NCI-H748 (cell line): ENCODE measurements around the gene RNASE1.
A peak's percentile ranks its signal among the peaks of the same experiment; 100 is the strongest.
"Not testable (repeated sequence)": the region's sequence is repeated elsewhere in the genome, so short reads cannot be mapped to it uniquely, and the experiment has no call there.

Source experiments
- DNase-seq: peaks from one replicate; lab custom pipeline; 2025; ENCODE audit not compliant: unreplicated experiment; lab: John Stamatoyannopoulos, UW

Gene RNASE1

DNA sequence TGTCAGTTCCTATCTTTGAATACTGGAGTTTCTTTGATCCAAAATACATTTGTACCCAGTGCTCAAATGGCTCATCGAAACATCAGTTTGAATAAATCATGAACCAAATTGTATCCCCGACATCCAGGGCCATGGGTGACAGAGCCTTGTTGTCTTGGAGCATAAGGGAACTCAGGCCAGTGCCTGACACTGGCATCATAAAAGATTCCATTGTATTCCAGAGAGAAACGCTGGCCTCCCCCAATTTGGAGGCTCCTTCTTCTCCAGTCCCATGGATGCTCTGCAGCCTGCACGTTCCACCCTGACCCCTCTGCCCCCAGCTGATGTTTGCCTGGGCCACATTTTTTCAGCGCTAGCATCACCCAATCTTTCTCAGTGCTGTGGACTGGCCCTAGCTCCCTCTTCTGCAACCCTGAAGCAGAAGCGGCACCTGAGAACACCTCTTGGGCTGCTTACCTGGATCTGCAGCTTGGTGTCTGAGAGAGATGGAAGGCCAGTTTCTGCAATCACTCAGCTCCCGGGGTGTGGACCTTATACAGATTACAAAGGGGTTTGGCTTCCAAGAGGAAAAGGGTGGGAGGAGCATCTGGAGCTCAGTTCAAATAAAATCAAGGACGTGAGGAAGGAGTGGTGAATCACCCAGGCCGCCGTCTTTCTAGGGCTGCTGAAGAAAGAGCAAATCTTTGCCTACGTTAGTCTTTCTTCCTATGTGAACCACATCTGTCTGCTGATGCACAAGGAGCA lies at the start of gene RNASE1:
RNASE1 (minus strand) TSS at position 504 of the 744 bp plus-strand sequence. CDS start 776 bp downstream, outside the sequence.
- DNase-seq, result no peak

DNA sequence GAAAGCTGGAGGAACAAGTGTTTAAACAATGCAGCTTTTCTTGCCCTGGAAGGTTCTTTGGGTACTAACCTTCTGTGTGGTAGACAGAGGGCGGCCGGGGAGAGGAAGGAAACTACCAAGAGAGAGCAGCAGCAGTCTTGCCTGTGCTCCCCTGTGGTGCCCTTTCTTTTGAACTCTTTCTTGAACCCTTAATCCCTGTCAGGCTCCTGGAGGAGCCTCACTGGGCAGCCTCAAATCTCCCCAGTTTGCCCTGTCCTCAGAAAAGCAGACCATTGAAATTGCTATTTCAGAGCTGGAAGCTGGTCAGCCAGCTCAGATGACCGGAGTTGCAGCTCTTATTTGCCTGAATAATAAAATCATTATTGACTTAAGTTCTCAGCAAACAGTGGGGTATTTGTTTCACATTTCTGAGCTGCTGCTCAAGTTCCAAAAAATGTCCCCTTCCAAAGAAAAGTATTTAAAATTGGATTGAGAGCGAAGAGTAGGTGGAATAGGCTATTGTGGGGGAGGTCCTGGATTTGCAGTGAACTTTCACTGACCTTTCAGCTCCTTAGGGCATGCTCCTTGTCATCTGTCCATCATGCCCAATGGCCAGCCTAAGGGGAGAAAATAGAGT lies 46.4 kb upstream of the RNASE1 start:
- DNase-seq, result no peak

DNA sequence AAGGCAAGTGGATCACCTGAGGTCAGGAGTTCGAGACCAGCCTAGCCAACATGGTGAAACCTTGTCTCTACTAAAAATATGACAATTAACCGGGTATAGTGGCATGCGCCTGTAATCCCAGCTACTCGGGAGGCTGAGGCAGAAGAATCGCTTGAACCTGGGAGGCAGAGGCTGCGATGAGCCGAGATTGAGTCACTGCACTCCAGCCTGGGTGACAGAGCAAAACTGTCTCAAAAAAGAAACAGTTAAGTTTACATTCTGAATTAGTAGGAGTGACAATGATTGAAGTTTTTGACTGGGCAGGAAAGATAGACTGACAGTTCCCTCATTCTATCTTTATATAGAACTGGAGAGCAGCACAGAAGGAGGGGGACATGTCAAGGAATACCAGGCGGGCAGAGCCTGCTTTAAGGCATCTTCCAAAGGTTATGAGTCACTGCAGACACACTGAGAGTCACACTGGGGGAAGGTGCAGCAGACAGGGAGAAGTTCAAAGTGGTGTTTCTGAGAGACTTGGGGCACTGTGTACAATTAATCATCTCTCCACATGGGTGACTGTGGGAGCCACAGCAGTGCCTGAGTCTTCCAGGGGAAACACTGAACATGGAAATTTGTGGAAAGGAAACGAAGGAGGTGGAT lies 45.8 kb upstream of the RNASE1 start:
- no peak for DNase-seq

DNA sequence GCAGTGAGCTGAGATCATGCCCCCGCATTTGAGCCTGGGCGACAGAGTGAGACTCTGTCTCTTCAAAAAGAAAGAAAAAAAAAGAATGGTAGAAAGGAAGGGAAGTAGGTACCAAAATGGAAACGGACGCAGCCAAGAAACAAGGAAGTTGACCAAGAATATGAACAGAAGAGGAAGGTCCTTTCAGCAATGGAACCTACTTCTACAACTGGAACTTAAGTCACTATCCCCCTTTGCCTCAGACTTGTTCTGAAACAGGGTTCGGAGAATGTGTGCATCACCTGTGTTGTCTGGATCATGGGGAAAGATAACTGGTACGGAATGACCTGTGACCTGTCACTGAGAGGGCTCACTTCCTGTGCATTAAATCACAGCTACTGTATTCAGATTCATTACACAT lies 43.9 kb upstream of the RNASE1 start:
- DNase-seq, result no peak

DNA sequence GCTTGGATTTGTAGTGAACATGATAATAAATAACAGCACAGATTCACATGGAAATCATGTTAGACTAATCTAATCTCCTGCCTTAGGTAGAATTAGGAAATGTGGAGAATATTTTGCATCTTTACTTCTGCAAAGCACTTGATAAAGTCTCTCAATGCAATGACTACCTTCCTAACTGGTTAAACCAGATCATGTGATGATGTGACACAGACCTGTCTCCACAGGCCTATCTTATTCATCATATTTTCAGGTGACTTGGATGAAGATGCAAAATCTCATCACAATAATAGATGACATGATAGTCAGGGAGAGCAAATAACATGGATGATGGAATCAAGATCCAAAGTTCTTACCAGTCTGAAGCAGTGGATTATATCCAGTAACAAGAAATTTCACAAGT lies 38.5 kb upstream of the RNASE1 start:
- DNase-seq, result no peak

DNA sequence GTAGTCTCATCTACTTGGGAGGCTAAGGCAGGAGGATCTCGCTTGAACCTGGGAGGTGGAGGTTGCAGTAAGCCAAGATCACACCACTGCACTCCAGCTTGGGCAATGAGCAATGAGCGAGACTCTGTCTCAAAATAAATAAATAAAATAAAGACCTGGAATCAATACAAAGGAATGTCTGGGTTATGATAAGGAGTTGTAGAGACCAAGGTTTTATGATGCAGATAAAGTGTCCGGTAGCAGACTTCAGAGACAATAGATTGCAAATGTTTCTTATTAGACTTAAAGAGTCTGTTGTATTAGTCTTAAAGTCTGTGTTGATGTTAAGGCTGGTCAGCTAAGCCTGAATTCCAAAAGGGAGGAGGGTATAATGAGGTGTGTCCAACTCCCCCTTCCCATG lies 35.2 kb upstream of the RNASE1 start:
- DNase-seq, result no peak

DNA sequence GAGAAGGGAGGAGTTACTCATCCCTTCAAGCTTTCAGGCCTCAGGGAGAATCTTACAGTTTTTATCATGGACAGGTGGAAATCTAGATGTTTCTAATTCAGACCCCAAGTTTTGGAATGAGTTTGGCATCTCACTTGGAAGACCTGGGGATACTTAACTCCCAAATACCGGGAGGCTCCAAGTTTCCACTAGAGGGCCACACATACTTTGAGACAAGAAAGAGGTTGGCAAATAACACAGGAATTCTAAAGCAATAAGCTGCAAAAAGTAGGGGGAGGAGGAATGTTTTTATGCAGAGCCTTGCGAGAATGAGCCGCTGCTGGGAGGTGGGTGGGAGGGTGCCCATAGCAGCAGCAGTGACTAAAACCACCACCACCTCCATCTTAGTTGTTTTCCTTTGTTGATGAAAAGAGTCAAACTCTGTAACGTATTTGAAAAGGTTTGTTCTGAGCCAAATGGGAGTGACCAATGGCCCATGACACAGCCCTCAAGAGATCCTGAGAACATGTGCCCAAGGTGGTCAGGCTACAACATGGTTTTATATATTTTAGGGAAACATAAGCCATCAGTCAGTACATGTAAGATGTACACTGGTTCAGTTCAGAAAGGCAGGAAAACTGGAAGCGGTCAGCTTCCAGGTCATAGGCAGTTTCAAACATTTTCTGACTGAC lies 34.2 kb upstream of the RNASE1 start:
- DNase-seq, result no peak

DNA sequence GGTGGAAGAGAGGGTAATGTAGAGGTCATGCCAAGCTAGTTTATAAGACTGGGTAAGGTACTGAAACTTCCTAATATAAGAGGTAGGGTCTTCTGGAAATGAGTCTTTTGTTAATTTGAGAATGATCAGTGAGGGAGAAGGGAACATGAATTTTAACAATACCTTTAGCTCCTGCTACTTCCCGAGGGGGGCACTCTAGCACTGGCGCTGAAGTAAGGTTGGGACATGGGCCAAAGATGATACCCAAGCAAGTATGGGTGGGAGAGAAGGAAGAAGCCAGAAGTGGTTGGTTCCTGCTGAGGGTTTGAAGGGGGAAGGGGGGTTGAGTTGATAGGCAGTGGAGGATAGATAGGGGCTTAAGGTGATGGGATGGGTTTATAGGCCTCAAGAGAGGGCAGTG lies 32.3 kb upstream of the RNASE1 start:
- no peak for DNase-seq

DNA sequence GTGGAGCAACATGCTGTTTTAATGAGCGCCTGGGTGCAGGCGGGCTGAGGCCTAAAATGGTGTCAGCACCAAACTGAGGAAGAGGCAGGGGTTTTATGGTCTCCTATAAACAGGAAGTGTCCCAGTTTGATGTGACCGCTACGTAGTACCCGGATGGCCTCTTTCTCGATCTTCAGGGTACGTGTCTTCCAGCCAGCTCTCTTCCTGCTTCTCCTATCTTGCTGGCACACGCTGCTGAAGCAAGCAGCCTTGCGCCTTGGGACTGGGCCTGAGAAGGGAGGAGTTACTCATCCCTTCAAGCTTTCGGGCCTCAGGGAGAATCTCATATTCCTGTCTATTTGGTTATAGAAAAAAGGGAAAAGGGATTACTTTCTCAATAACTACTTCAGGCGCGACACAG lies 28.2 kb upstream of the RNASE1 start:
- DNase-seq, result no peak

DNA sequence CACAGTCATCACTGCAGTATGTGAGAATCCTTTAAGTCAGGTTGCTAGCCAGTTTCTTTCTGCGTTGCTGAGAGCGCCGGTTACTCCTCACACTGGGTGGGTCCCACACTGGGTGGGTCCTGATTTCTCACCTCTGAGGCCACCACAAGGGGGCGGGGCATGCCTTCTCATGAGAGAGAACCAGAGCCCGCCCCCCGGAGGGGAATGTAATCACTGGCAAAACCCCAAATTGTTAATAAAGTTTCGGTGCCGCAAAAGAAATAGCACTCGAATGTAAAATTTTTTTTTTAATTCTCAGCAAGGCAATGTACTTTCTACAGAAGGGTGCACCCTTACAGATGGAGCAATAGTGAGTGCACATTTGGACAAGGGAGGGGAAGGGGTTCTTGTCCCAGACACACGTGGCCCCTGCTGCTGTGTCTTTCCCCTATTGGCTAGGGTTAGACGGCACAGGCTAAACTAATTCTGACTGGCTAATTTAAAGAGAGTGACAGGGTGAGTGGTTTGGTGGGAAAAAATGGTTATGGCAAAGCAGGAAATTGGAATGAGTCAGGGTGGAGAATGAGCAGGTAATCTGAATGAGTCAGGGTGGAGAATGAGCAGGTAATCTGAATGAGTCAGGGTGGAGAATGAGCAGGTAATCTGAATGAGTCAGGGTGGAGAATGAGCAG lies 25.5 kb upstream of the RNASE1 start:
- not testable (repeated sequence) for DNase-seq

DNA sequence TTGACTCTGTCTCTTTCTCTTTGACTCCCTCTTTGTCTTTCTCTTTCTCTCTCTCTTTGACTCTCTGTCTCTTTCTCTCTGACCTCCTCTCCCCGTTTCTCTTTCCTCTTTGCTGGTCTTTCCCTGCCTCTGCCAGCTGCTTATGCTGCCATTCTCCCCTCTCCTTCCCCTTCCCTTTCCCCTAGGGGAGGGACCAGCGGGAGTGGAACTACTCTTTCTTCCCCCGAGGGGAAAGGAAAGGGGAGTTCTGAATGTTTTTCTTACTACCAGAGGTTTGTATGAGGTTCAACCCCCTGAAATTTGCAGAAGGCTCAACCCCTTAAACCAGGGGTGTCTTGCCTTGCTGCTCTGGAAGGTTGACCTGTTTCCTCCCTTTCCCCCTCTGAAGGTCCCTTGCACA lies 24.7 kb upstream of the RNASE1 start:
- DNase-seq, result no peak

DNA sequence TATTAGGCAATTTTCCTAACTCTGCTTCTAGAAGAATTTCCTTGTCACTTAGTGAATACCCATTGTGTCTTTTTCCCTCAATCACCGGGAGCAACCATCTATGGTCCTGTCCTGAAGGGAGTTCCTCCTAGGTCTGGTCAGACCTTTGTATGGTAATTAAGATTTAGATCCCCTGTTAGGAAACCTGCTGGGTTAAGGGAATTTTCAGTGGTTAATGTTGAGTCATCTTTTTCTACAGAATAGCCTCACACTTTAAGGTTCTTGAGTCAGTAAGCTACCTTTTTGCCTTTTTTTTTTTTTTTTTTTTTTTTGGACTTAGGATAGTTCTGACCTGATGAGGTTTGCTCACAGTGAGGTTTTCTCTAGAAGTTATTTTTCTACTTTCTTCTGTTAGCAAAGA lies 24.0 kb upstream of the RNASE1 start:
- not testable (repeated sequence) for DNase-seq

DNA sequence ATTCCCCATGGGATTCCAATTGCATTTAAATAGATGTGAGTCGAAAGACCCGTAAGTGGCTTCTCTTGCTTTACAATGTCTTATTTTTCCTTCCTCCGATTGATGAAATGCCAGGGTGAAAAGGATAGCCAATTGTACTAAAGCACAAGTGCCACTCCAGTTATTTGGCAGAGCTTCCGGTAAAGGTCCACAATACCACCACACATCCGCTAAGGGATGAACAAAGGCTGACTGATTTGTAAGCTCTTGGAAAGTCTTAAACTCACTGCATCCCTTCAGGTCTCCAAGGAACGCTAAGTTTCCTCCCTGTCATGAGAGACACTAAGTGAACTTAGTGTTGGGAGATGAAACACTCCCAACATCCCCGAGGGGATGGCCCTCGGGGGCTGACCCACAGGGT lies 21.2 kb upstream of the RNASE1 start:
- DNase-seq, result no peak

DNA sequence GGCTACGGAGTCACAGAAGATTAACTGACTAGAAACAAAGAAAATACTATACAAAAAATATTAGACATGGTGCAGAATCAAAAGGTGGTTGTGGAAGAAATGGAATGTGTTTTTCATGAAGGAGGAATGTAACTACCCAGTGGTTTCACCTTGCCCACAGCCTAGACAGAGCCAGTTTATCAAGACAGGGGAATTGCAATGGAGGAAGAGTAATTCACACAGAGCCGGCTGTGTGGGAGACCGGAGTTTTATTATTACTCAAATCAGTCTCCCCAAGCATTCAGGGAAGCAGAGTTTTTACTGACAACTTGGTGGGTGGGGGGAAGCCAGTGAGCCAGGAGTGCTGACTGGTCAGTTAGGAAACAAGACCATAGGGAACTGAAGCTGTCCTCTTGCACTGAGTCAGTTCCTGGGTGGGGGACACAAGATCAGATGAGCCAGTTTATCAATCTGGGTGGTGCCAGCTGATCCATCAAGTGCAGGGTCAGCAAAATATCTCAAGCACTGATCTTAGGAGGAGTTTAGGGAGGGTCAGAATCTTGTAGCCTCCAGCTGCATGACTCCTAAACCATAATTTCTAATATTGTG lies 19.0 kb upstream of the RNASE1 start:
- DNase-seq, result not testable (repeated sequence)

DNA sequence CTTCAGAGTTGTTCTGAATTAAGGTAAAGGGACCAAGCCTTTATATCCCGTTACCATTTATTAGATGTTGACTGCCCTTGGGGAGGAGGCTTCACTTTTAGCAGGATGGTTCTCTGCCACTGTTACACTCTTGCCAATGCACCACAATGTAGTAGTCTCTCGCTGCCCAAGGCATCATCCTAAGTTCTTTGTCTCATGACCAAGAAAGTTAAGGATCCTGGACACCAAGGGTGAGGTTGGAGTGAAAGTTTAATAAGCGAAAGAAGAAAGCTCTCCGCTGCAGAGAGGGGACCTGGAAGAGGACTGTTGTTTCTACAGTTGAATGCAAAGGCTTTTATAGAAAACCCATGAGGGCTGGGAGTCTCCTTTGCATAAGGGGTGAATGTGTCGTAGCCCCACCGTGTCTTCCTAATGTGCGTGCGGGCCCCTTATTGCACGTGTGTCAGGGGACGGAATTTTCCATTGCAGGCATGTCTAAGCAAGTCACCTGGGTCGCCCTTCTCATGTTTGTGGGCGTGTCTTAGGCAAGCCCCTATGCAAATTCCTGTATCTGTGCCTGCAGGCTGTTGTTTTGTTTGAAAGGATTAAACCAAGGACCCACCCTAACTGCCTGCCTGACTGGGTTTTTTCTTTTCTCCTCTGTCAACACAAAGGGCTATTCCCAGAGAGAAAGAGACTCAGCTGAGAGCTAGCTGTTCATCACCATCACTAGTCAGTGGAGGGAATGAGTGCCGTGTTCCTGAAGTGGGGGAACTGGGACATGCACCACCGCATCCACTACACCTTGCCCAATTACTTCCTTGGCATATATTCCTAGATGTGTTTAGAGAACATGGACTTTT lies 17.6 kb upstream of the RNASE1 start:
- DNase-seq, result peak; percentile 52

DNA sequence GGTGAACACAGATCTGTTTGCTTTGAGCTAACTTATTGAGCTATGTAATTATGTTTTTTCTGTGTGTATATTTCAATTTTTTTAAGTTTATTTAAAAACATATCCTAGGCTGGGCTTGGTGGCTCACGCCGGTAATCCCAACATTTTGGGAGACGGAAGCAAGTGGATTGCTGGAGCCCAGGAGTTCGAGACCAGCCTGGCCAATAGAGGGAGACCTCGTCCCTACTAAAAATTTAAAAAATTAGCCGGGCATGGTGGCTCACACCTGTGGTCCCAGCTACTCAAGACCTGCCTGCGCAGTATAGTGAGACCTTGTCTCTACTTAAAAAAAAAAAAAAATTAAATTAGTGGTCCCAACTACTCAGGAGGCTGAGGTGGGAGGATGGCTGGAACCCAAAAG lies 16.2 kb upstream of the RNASE1 start:
- DNase-seq, result no peak

DNA sequence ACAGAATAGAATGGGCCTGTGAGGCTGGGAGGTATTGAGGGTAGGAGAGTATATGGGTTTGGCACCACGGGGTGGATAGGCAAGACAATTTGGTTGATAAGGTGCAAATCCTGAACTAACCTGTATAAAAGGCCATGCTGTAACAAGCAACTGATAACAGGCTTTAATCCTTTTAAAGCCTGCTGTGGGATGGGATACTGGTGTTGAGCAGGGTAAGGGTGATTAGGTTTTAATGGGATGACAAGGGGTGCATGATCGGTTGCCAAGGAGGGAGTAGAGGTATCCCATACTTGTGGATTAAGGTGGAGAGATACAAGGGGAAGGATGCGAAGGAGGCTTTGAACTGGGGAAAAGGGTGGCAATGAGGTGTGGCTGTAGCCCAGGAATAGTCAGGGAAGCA lies 13.3 kb upstream of the RNASE1 start:
- not testable (repeated sequence) for DNase-seq

DNA sequence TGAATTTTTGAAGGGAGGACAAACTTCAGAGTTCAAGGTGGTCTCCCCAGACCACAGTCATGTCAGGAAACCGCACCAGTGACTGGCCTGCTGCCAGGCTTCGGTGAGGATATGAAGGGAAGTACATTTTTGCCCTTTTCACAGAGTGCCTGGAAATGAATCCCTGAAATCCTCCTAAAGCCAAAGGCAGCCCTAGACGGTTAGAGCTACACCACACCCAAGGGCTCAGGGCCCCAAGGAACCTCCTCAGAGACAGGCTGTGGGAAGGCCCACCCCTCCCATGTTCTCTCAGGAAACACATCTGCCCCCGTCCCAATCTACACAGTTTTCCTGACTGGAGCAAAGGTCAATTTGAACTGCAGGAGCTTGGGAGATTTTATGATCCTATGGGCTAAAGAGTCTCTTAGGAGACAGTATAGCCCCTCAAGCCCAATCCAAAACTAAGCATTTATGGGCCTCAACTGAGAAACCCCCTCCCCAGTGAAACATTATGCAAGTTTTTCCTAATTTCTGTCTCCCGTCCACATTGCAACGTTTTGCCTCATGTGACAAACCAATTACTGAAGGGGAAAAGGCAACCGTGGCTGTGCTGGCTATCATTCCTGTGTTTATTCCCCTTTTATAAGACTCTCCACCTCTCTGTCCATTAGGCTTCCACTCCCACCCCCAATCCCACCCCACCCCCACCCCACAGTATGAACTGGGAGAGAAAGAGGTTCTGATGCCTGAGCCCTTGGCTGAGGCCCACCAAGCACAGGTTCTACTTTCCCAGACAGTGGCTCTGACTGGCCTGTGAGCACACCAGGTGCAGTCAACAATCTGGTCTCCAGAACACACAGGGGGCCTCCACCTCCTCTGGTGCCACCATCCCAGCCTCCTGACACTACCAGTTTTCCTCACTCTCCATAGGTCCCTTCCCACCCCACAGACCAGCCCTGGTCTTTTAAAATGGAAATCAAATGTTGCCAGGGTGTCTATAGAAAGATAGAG lies 9.6 kb upstream of the RNASE1 start:
- DNase-seq, result no peak

DNA sequence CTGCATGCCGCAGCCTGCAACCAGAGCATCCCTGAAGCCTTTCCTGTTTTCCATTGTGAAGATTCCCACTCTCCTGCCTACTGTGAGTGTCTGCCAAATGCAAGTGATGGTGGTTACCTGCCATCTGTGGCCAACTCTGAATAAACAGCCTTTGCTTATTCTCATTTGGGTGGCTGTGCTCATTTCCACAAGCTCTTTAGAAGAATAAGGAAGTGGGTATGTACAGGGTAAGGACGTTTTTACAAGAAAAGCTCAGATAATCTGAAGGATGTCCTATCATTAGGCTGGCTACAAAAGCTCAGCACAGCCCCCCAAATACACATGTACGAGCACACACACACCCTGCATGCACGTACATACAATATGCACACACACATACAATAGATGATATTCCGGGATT lies 7.3 kb upstream of the RNASE1 start:
- no peak for DNase-seq
